ENCODE measurements around the gene PHACTR1.

PHACTR1 gene

GRCh38 chr6:13163161-13163944, 446.8 kb downstream of the PHACTR1 start:
- no peak for DNase-seq (ENCODE audit: low read depth)

- no peak for DNase-seq (ENCODE audit: low read depth)
These were observed 447.7 kb downstream of the PHACTR1 start for GRCh38 chr6:13164291-13164690.

- DNase-seq (ENCODE audit: low read depth) = no peak
These were observed 449.1 kb downstream of the PHACTR1 start for GRCh38 chr6:13165502-13166172.

- no peak for DNase-seq (ENCODE audit: low read depth)
These were observed 449.7 kb downstream of the PHACTR1 start for GRCh38 chr6:13166269-13166668.

GRCh38 chr6:13166916-13167315, 450.3 kb downstream of the PHACTR1 start:
- DNase-seq (ENCODE audit: low read depth) = no peak

GRCh38 chr6:13172291-13172690, 455.7 kb downstream of the PHACTR1 start:
- DNase-seq (ENCODE audit: low read depth) = no peak

GRCh38 chr6:13175087-13175486, 458.5 kb downstream of the PHACTR1 start:
- no peak for DNase-seq (ENCODE audit: low read depth)

- DNase-seq (ENCODE audit: low read depth) = no peak
These were observed 459.2 kb downstream of the PHACTR1 start for GRCh38 chr6:13175759-13176158.

GRCh38 chr6:13177664-13178063, 461.1 kb downstream of the PHACTR1 start:
- no peak for DNase-seq (ENCODE audit: low read depth)

- no peak for DNase-seq (ENCODE audit: low read depth)
These were observed 461.5 kb downstream of the PHACTR1 start for GRCh38 chr6:13178107-13178506.

- no peak for DNase-seq (ENCODE audit: low read depth)
These were observed 464.0 kb downstream of the PHACTR1 start for GRCh38 chr6:13180538-13180937.

- no peak for DNase-seq (ENCODE audit: low read depth)
These were observed 464.8 kb downstream of the PHACTR1 start for GRCh38 chr6:13181393-13181792.

GRCh38 chr6:13183415-13184088, 467.0 kb downstream of the PHACTR1 start:
- DNase-seq (ENCODE audit: low read depth) = no peak

- DNase-seq (ENCODE audit: low read depth) = no peak
These were observed 467.5 kb downstream of the PHACTR1 start for GRCh38 chr6:13184089-13184468.

- DNase-seq (ENCODE audit: low read depth) = no peak
These were observed 468.0 kb downstream of the PHACTR1 start for GRCh38 chr6:13184547-13184946.

GRCh38 chr6:13186861-13187260, 470.3 kb downstream of the PHACTR1 start:
- no peak for DNase-seq (ENCODE audit: low read depth)

GRCh38 chr6:13187692-13188091, 471.1 kb downstream of the PHACTR1 start:
- no peak for DNase-seq (ENCODE audit: low read depth)

- DNase-seq (ENCODE audit: low read depth) = no peak
These were observed 471.7 kb downstream of the PHACTR1 start for GRCh38 chr6:13188306-13188705.

GRCh38 chr6:13189710-13190109, 473.1 kb downstream of the PHACTR1 start:
- DNase-seq (ENCODE audit: low read depth) = no peak

- peak; percentile 2 for DNase-seq (ENCODE audit: low read depth)
These were observed 473.8 kb downstream of the PHACTR1 start for GRCh38 chr6:13190376-13190775.

GRCh38 chr6:13191461-13191860, 474.9 kb downstream of the PHACTR1 start:
- DNase-seq (ENCODE audit: low read depth) = no peak

- peak; percentile 15 for DNase-seq (ENCODE audit: low read depth)
These were observed 478.3 kb downstream of the PHACTR1 start for GRCh38 chr6:13194852-13195251.

GRCh38 chr6:13195803-13196202, 479.2 kb downstream of the PHACTR1 start:
- DNase-seq (ENCODE audit: low read depth) = no peak
